Thoracic aorta (tissue), 2 donors: ENCODE data around the gene SCARB1. TPM values are rescaled to one million over a fixed set of nuclear protein-coding genes. Genes with fewer than 3 reads are reported as not detected.

Source experiments
- ATAC-seq: fragments of 150-250 bp; one replicate; pipeline ENCODE4 v1.8.0; 2017; ENCODE audit warnings: low read depth; ENCODE audit not compliant: insufficient number of reproducible peaks, low FRiP score
- DNase-seq: peaks from one replicate; pipeline ENCODE4 v3.0.0-alpha.2; 2020; ENCODE audit warnings: low spot score
- H3K27ac ChIP-seq, 2 donors: fragments of 200-600 bp; sonication (generic); 1 replicate in 1 of 2; 2 replicates in 1 of 2; pipeline ENCODE4 v1.5.1; 2016; ENCODE audit warnings: mild to moderate bottlenecking in 2 of 2, moderate library complexity in 2 of 2
- H3K27me3 ChIP-seq: fragments of 200-600 bp; sonication (generic); replicated peaks from 2 replicates; pipeline ENCODE4 v1.6.0; 2016; ENCODE audit warnings: mild to moderate bottlenecking; ENCODE audit not compliant: insufficient read depth
- H3K36me3 ChIP-seq: fragments of 200-600 bp; sonication (generic); one replicate; pipeline ENCODE4 v1.5.1; 2016
- H3K4me1 ChIP-seq, 2 donors: fragments of 200-600 bp; sonication (generic); 1 replicate in 1 of 2; 2 replicates in 1 of 2; pipeline versions ENCODE4 v1.5.1 to v1.6.0; 2016; ENCODE audit warnings: low read depth in 2 of 2, mild to moderate bottlenecking in 1 of 2; ENCODE audit not compliant: control insufficient read depth in 1 of 2
- H3K4me3 ChIP-seq: fragments of 200-600 bp; sonication (generic); 2 replicates; pipeline ENCODE4 v1.5.1; 2016; ENCODE audit warnings: mild to moderate bottlenecking
- H3K9me3 ChIP-seq: fragments of 200-600 bp; sonication (generic); 2 replicates; pipeline ENCODE4 v1.5.1; 2016
- total RNA-seq, 2 donors: library from RNA; depleted of rRNA; stranded (reverse); fragments of >200 nt; gene quantifications; one replicate each; pipeline versions ENCODE4 v1.1.0 to v1.2.3, GENCODE V29; 2016
- TF ChIP-seq, protein P1 (sequence below): fragments of 200-600 bp; sonication (generic); IDR thresholded peaks from one replicate; pipeline ENCODE4 v1.5.1; 2019; ENCODE audit warnings: antibody characterized with exemption

SCARB1 gene
- total RNA-seq, 2 donors from 2014 or later = 8.8 to 13.1 TPM

DNA sequence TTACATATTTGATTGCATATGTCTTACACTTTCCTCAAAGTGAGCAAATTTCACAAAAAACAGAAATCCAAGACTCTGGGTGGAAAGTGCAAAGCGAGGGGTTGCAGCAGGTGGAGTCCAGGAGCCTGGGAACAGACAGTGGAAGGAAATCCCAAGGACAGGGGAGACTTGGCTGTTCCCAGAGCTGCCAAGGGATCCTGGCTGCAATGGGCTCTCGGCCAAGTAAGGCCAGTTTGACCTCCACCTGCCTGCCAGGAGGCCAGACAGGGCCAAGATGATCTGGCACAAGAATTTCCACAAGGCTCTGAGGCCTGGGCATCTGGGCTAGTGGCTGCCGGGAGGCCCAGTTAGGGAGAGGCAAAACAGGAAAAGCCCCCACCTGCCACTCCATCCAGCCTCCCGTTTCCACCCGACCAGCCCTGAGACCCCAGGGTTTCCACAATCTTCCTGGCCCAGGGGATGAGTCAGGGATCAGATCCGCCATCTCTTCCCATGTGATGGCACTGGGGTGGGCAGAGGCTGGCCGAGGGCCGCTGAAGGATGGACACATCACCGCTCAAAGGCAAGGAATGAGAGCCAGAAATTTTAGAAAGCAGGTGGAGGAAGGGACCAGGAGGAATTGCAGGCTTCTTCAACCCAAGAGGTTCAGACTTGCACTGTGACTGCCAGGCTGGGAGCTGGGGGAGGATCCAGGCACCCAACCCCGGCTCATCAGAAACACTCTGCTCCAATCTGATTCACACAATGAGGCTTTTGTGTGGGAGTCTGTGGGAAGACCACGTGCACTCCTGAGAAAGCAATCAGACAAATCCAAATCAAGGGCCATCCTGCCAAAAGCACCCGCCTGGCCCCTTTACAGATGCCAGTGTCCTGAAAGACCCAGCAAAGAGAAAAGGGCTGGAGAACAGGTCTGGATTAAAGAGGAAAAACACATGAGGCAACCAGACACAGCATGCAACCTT, 16.3 kb downstream of the SCARB1 start:
- Histone ChIP-seq H3K4me1 (peaks cover 0 to 10% of the 10 kb centered on the region in 2 donors), H3K27me3 (no peaks in the 10 kb centered on the region), H3K9me3 (no peaks in the 10 kb centered on the region), H3K4me3 (no peak overlapping the region), H3K36me3 (no peaks in the 10 kb centered on the region), H3K27ac (no peak overlapping the region)
- TF ChIP-seq, protein P1, sequence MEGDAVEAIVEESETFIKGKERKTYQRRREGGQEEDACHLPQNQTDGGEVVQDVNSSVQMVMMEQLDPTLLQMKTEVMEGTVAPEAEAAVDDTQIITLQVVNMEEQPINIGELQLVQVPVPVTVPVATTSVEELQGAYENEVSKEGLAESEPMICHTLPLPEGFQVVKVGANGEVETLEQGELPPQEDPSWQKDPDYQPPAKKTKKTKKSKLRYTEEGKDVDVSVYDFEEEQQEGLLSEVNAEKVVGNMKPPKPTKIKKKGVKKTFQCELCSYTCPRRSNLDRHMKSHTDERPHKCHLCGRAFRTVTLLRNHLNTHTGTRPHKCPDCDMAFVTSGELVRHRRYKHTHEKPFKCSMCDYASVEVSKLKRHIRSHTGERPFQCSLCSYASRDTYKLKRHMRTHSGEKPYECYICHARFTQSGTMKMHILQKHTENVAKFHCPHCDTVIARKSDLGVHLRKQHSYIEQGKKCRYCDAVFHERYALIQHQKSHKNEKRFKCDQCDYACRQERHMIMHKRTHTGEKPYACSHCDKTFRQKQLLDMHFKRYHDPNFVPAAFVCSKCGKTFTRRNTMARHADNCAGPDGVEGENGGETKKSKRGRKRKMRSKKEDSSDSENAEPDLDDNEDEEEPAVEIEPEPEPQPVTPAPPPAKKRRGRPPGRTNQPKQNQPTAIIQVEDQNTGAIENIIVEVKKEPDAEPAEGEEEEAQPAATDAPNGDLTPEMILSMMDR = no peak
- no peak for ATAC-seq
- no peak for DNase-seq

DNA sequence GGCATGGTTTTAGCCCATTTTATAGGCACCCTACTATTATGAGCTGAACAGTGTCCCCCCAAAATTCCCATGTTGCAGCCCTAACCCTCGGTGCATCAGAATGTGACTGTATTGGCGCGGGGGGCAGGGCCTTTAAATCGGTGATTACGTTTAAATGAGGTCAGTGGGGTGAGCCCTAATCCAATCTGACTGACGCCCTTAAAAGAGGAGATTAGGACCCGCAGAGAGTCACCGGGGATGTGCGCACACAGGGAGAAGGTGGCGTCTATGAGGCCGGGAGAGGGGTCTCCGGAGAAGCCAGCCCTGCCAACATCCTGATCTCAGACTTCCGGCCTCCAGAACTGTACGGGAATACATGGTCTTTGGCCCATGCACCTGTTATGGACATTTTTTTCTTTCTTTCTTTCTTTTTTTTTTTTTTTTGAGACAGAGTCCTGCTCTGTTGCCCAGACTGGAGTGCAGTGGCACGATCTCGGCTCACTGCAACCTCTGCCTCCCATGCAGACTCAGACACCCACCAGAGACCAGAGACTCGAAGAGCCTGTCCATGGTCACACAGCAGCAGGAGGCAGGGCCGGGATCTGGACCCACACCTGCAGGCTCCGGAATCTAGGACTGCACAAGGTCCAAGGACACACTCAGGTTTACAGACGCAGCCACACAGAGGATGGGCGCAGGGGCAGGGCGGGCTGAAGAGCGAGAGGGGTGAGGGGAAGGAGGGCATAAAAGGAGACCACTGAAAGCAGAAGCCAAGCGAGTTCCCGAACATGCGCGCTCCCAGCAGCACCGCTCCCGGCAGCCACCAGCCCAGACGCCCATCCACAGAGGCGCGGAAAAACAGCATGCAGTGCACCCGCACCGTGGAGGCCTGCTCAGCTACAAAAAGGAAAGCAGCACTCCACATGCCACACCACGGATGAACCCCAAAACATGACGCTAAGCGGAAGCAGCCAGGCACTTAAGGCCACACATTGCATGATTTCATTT, 19.0 kb downstream of the SCARB1 start:
- H3K4me3 ChIP-seq = no peak overlapping the region
- no peaks in the 10 kb centered on the region for H3K36me3 ChIP-seq
- no peak overlapping the region for H3K27ac ChIP-seq
- no peaks in the 10 kb centered on the region for H3K27me3 ChIP-seq
- H3K9me3 ChIP-seq = no peaks in the 10 kb centered on the region
- TF ChIP-seq, protein P1 = no peak
- peaks cover 0 to 10% of the 10 kb centered on the region in 2 donors for H3K4me1 ChIP-seq
- DNase-seq = no peak
- no peak for ATAC-seq

- no peak for DNase-seq
- H3K27me3 ChIP-seq = no peaks in the 10 kb centered on the region
- peaks cover 2 to 14% of the 10 kb centered on the region in 2 donors for H3K4me1 ChIP-seq
- H3K27ac ChIP-seq = no peak overlapping the region
- TF ChIP-seq, protein P1 = no peak
- H3K4me3 ChIP-seq = no peak overlapping the region
- ATAC-seq = no peak
- no peaks in the 10 kb centered on the region for H3K36me3 ChIP-seq
- H3K9me3 ChIP-seq = no peaks in the 10 kb centered on the region
Measured at GRCh38 chr12:124842800-124843510, 20.7 kb downstream of the SCARB1 start.

GRCh38 chr12:124842073-124842749, 21.5 kb downstream of the SCARB1 start:
- no peak for DNase-seq
- Histone ChIP-seq H3K9me3 (no peaks in the 10 kb centered on the region), H3K4me1 (peaks cover 4 to 13% of the 10 kb centered on the region in 2 donors), H3K36me3 (no peaks in the 10 kb centered on the region), H3K4me3 (no peak overlapping the region), H3K27me3 (no peaks in the 10 kb centered on the region), H3K27ac (no peak overlapping the region)
- ATAC-seq = no peak
- TF ChIP-seq, protein P1 = no peak
